ENCODE measurements around the gene SPNS2. TPM values are rescaled to one million over a fixed set of nuclear protein-coding genes. Genes with fewer than 3 reads are reported as not detected.

The SPNS2 gene
- total and polyA plus RNA-seq, 2 experiments from 2014 or later, result 1.7 to 2.3 TPM

- H3K36me3 ChIP-seq (ENCODE audit: insufficient read depth), result no peaks in the 10 kb centered on the region
- H3K9me2 ChIP-seq (ENCODE audit: insufficient read depth), result no peaks in the 10 kb centered on the region
- H3K9me3 Mint-ChIP-seq, result no peaks in the 10 kb centered on the region; the same call in 2 of the 3 replicates
- no peak for DNase-seq (ENCODE audit: low spot score)
- H2AFZ ChIP-seq, result no peak overlapping the region
- no peaks in the 10 kb centered on the region for H3F3A ChIP-seq (replicated peaks; ENCODE audit: low read depth)
- no peaks in the 10 kb centered on the region for H3K79me2 ChIP-seq (replicated peaks; ENCODE audit: insufficient read depth)
- H3K27me3 Mint-ChIP-seq (ENCODE audit: insufficient read depth, low read depth, poor library complexity), result peaks cover 17% of the 10 kb centered on the region
- H3K4me3 ChIP-seq, result no peak overlapping the region
- H3K4me1 Mint-ChIP-seq, result peaks cover 11% of the 10 kb centered on the region; the same call in 2 of the 3 replicates
- ATAC-seq, result no peak
- H3K4me1 ChIP-seq (ENCODE audit: insufficient read depth), result no peaks in the 10 kb centered on the region
- no peak overlapping the region for H3K4me2 ChIP-seq
- H3K4me3 Mint-ChIP-seq, result no peak overlapping the region
- no peaks in the 10 kb centered on the region for H4K20me1 ChIP-seq (replicated peaks; ENCODE audit: insufficient read depth)
- no peak overlapping the region for H3K27ac ChIP-seq (ENCODE audit: low read depth)
- H3K27me3 ChIP-seq (ENCODE audit: insufficient read depth), result no peaks in the 10 kb centered on the region
- H3K27ac Mint-ChIP-seq, result no peak overlapping the region
- TF ChIP-seq REST (IDR thresholded peaks at IDR 0.05; ENCODE audit: unreplicated experiment) (no peak), CTCF (conservative IDR thresholded peaks at IDR 0.05; ENCODE audit: low read depth in 2 of 2) (no peak), NANOG (IDR thresholded peaks at IDR 0.05; ENCODE audit: borderline replicate concordance) (no peak), EZH2 (IDR thresholded peaks at IDR 0.05; ENCODE audit: low read depth, unreplicated experiment) (no peak), ETS1 (IDR thresholded peaks at IDR 0.05) (no peak), STAT1 (IDR thresholded peaks at IDR 0.05; ENCODE audit: unreplicated experiment) (no peak), ZNF114 (CRISPR knock-in tag; IDR thresholded peaks at IDR 0.05) (no peak), CREB1 (CRISPR knock-in tag; IDR thresholded peaks at IDR 0.05; ENCODE audit: low read depth) (no peak), ZNF331 (CRISPR knock-in tag; IDR thresholded peaks at IDR 0.05; ENCODE audit: low read depth) (no peak)
- no peaks in the 10 kb centered on the region for H3K36me3 Mint-ChIP-seq (ENCODE audit: low read depth)
These were observed 15.5 kb upstream of the SPNS2 start for GRCh38 chr17:4483012-4483840.

All from GM23338 (cell line).